ENCODE measurements around the gene CNTRL.

CNTRL gene

GRCh38 chr9:121207371-121207940 lies 132.7 kb downstream of the CNTRL start:
- H3K36me3 ChIP-seq (ENCODE audit: control insufficient read depth, insufficient read depth, low read length, severe bottlenecking) = no peaks in the 10 kb centered on the region
- DNase-seq (ENCODE audit: low read depth) = no peak
- H3K4me3 ChIP-seq (ENCODE audit: low read length) = no peak overlapping the region
- no peaks in the 10 kb centered on the region for H3K9me3 ChIP-seq (ENCODE audit: control insufficient read depth, low read length)
- peaks cover under 1% of the 10 kb centered on the region for H3K4me1 ChIP-seq (ENCODE audit: control insufficient read depth, insufficient read depth, low read length)
- H3K27me3 ChIP-seq (replicated peaks; ENCODE audit: control insufficient read depth, insufficient read depth, low read length) = no peaks in the 10 kb centered on the region
- no peak overlapping the region for H3K9ac ChIP-seq (ENCODE audit: low read length)

DNA sequence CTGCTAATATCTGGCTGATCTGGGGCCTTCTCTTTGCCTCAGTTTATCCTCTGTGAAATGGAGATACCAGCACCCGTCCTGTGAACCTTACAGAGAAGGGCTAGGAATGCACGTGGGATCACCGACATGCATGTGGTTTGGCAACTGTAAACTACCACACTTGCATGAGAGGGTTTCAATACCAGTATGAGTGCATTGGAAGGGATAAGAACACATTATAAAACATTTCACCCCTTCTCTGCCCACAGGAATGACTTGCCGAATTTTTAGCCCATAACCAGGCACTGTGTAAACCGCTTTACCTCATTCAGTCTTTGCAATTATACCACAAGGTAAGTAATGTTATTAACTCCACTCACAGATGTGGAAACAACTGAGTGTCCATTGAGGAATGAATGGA lies 135.8 kb downstream of the CNTRL start:
- Histone ChIP-seq H3K36me3 (ENCODE audit: control insufficient read depth, insufficient read depth, low read length, severe bottlenecking) (no peaks in the 10 kb centered on the region), H3K4me3 (ENCODE audit: low read length) (no peak overlapping the region), H3K9ac (ENCODE audit: low read length) (no peak overlapping the region), H3K4me1 (ENCODE audit: control insufficient read depth, insufficient read depth, low read length) (no peaks in the 10 kb centered on the region), H3K9me3 (ENCODE audit: control insufficient read depth, low read length) (no peaks in the 10 kb centered on the region), H3K27me3 (replicated peaks; ENCODE audit: control insufficient read depth, insufficient read depth, low read length) (no peaks in the 10 kb centered on the region)
- no peak for DNase-seq (ENCODE audit: low read depth)

DNA sequence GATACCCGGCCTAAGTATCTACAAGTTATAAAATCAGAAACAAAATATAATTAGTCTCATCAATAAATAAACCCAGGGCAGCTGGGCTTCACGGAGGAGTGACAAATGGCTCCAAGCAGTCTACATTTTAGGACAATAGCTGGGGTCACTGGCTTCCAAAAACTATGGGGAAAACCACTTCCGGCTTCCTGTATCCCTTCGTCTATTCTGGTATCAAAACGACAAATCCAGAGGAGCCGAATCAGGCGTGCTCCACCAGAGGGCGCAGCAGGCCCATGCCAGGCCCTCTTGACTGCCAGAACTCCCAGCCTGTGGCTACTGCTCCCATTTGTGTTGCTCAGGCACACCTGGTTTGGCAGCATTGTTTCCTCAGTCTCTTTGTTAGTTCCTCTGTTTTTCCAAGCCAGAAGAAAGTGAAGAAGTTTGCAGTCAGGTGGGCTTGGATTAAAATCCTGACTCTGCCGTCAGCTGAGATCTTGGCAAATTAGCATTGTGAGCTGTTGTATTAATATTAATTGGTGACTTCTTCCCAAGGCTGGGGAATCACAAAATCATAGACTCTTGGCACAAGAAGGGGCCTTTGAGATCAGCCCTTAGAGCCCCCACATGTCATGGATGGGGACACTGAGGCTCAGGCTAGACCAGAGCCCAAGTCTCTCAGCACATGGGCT lies 138.5 kb downstream of the CNTRL start:
- Histone ChIP-seq H3K36me3 (ENCODE audit: control insufficient read depth, insufficient read depth, low read length, severe bottlenecking) (peaks cover 3% of the 10 kb centered on the region), H3K9ac (ENCODE audit: low read length) (peak overlapping the region; percentile 66), H3K4me1 (ENCODE audit: control insufficient read depth, insufficient read depth, low read length) (no peaks in the 10 kb centered on the region), H3K4me3 (ENCODE audit: low read length) (no peak overlapping the region), H3K9me3 (ENCODE audit: control insufficient read depth, low read length) (no peaks in the 10 kb centered on the region), H3K27me3 (replicated peaks; ENCODE audit: control insufficient read depth, insufficient read depth, low read length) (no peaks in the 10 kb centered on the region)
- DNase-seq (ENCODE audit: low read depth) = peak; percentile 95

GRCh38 chr9:121214005-121214404 lies 139.2 kb downstream of the CNTRL start:
- H3K4me1 ChIP-seq (ENCODE audit: control insufficient read depth, insufficient read depth, low read length) = no peaks in the 10 kb centered on the region
- H3K9me3 ChIP-seq (ENCODE audit: control insufficient read depth, low read length) = no peaks in the 10 kb centered on the region
- H3K4me3 ChIP-seq (ENCODE audit: low read length) = no peak overlapping the region
- no peak for DNase-seq (ENCODE audit: low read depth)
- H3K27me3 ChIP-seq (replicated peaks; ENCODE audit: control insufficient read depth, insufficient read depth, low read length) = no peaks in the 10 kb centered on the region
- no peak overlapping the region for H3K9ac ChIP-seq (ENCODE audit: low read length)
- H3K36me3 ChIP-seq (ENCODE audit: control insufficient read depth, insufficient read depth, low read length, severe bottlenecking) = peaks cover 3% of the 10 kb centered on the region

DNA sequence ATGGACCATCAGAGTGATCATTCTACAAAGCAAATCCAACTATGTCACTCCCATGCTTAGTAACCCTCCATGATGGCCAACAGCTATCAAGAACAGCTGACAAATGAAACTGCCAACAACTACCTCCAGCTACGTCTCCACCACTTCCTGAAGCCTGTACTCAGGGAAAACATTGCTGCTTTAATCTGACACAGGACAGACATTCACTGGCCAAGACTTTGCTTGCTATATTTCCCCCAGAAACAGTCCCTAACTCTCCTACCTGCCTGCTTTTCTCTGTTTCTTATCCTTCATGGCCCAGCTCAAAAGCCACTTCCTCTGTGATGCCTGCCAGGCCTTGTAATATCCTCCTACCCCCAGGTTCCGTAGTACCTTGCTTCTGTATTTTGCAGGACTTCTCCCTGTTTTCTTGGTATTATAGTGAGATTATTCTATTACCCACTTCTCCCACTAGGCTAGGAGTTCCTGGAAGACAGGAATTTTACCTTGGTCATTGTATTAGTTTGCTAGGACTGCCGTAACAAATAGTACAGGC lies 141.6 kb downstream of the CNTRL start:
- Histone ChIP-seq H3K9me3 (ENCODE audit: control insufficient read depth, low read length) (no peaks in the 10 kb centered on the region), H3K9ac (ENCODE audit: low read length) (no peak overlapping the region), H3K27me3 (replicated peaks; ENCODE audit: control insufficient read depth, insufficient read depth, low read length) (no peaks in the 10 kb centered on the region), H3K36me3 (ENCODE audit: control insufficient read depth, insufficient read depth, low read length, severe bottlenecking) (peaks cover 3% of the 10 kb centered on the region), H3K4me3 (ENCODE audit: low read length) (no peak overlapping the region), H3K4me1 (ENCODE audit: control insufficient read depth, insufficient read depth, low read length) (no peaks in the 10 kb centered on the region)
- DNase-seq (ENCODE audit: low read depth) = no peak

- peaks cover 3% of the 10 kb centered on the region for H3K36me3 ChIP-seq (ENCODE audit: control insufficient read depth, insufficient read depth, low read length, severe bottlenecking)
- H3K27me3 ChIP-seq (replicated peaks; ENCODE audit: control insufficient read depth, insufficient read depth, low read length) = no peaks in the 10 kb centered on the region
- no peak overlapping the region for H3K4me3 ChIP-seq (ENCODE audit: low read length)
- H3K9me3 ChIP-seq (ENCODE audit: control insufficient read depth, low read length) = no peaks in the 10 kb centered on the region
- H3K9ac ChIP-seq (ENCODE audit: low read length) = no peak overlapping the region
- no peak for DNase-seq (ENCODE audit: low read depth)
- H3K4me1 ChIP-seq (ENCODE audit: control insufficient read depth, insufficient read depth, low read length) = peaks cover 3% of the 10 kb centered on the region
Measured at GRCh38 chr9:121217609-121218292, 143.0 kb downstream of the CNTRL start.

DNA sequence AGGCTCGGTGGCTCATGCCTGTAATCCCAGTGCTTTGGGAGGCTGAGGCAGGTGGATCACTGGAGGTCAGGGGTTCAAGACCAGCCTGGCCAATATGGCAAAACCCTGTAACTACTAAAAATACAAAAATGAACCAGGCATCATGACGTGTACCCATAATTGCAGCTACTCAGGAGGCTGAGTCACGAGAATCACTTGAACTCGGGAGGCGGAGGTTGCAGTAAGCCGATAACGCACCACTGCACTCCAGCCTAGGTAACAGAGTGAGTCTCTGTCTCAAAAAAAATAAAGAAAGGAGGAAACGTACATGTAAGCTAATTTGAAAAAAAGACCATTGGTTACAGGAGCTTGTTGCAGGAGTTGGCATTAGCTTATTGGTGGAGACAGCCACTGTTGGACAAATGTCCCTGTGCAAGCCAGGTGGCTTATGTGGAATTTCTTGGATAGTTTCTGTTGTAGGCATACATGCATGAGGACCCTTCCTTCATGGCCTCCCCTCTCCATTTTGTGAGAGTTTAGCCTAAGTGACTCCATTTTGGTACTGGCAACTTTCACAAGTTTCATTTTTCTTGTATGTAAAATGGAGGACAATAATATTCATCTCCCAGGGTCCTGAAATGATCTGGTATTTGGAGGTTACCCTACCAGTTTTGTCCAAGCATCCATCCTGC lies 143.7 kb downstream of the CNTRL start:
- no peaks in the 10 kb centered on the region for H3K27me3 ChIP-seq (replicated peaks; ENCODE audit: control insufficient read depth, insufficient read depth, low read length)

DNA sequence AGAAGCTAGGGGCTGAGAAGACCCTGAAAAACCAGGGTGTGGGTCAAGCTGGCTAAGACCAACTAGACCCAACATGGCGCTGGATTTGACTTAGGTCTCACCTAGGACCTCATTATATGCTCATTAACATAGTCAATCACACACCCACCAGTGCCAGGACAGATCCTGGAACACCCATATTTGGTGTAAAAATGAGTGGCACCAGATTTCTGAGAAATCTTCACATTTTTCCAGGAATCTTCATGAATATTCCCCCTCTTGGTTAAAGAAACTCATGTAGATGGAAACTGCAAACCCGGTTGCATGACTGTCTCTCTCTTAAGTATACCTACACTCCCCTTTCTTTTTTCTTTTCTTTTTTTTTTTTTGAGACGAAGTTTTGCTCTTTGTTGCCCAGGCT lies 144.8 kb downstream of the CNTRL start:
- H3K9me3 ChIP-seq (ENCODE audit: control insufficient read depth, low read length) = no peaks in the 10 kb centered on the region
- no peak overlapping the region for H3K9ac ChIP-seq (ENCODE audit: low read length)
- no peak for DNase-seq (ENCODE audit: low read depth)
- H3K4me1 ChIP-seq (ENCODE audit: control insufficient read depth, insufficient read depth, low read length) = peaks cover 4% of the 10 kb centered on the region
- H3K27me3 ChIP-seq (replicated peaks; ENCODE audit: control insufficient read depth, insufficient read depth, low read length) = no peaks in the 10 kb centered on the region
- no peak overlapping the region for H3K4me3 ChIP-seq (ENCODE audit: low read length)
- H3K36me3 ChIP-seq (ENCODE audit: control insufficient read depth, insufficient read depth, low read length, severe bottlenecking) = peaks cover 3% of the 10 kb centered on the region

More for the DNA sequence above, 143.7 kb downstream of the CNTRL start:
- peaks cover 3% of the 10 kb centered on the region for H3K36me3 ChIP-seq (ENCODE audit: control insufficient read depth, insufficient read depth, low read length, severe bottlenecking)
- H3K4me3 ChIP-seq (ENCODE audit: low read length) = no peak overlapping the region
- peaks cover 4% of the 10 kb centered on the region for H3K4me1 ChIP-seq (ENCODE audit: control insufficient read depth, insufficient read depth, low read length)
- H3K9me3 ChIP-seq (ENCODE audit: control insufficient read depth, low read length) = no peaks in the 10 kb centered on the region
- no peak overlapping the region for H3K9ac ChIP-seq (ENCODE audit: low read length)
- DNase-seq (ENCODE audit: low read depth) = no peak

- DNase-seq (ENCODE audit: low read depth) = no peak
- H3K4me1 ChIP-seq (ENCODE audit: control insufficient read depth, insufficient read depth, low read length) = peaks cover 5% of the 10 kb centered on the region
- H3K4me3 ChIP-seq (ENCODE audit: low read length) = no peak overlapping the region
- H3K27me3 ChIP-seq (replicated peaks; ENCODE audit: control insufficient read depth, insufficient read depth, low read length) = no peaks in the 10 kb centered on the region
- H3K36me3 ChIP-seq (ENCODE audit: control insufficient read depth, insufficient read depth, low read length, severe bottlenecking) = peaks cover 3% of the 10 kb centered on the region
- no peak overlapping the region for H3K9ac ChIP-seq (ENCODE audit: low read length)
- H3K9me3 ChIP-seq (ENCODE audit: control insufficient read depth, low read length) = no peaks in the 10 kb centered on the region
Measured at GRCh38 chr9:121220996-121221663, 146.4 kb downstream of the CNTRL start.

DNA sequence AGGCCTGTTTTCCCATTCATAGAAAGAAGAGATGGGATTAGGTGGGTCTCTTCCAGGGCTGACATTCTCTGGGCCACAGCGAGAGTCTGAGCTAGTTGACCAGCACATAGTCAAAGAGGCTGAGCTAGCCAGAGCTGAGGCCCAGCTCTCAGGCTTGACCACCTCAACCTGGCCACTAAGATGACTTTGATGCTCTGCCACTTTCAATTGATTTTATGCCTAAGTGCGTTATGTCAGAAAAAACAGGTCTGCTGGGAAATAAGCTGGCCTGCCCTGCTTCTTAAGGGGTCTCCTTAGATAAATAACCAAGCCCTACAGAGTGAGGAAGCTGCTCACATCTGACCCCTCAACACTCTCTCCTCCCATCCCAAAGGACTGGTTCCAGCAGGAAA lies 146.9 kb downstream of the CNTRL start:
- Histone ChIP-seq H3K9me3 (ENCODE audit: control insufficient read depth, low read length) (no peaks in the 10 kb centered on the region), H3K4me3 (ENCODE audit: low read length) (no peak overlapping the region), H3K4me1 (ENCODE audit: control insufficient read depth, insufficient read depth, low read length) (peaks cover 6% of the 10 kb centered on the region), H3K36me3 (ENCODE audit: control insufficient read depth, insufficient read depth, low read length, severe bottlenecking) (no peaks in the 10 kb centered on the region), H3K9ac (ENCODE audit: low read length) (no peak overlapping the region), H3K27me3 (replicated peaks; ENCODE audit: control insufficient read depth, insufficient read depth, low read length) (no peaks in the 10 kb centered on the region)
- no peak for DNase-seq (ENCODE audit: low read depth)

Measured in adipocyte (in vitro differentiated cells).